Measurements from ENCODE around the gene MIEN1. TPM values are rescaled to one million over a fixed set of nuclear protein-coding genes. Genes with fewer than 3 reads are reported as not detected.
A peak's percentile ranks its signal among the peaks of the same experiment; 100 is the strongest.

The MIEN1 gene
- total RNA-seq, 2 donors from 2014 or later, result 46.5 to 119 TPM

- DNase-seq (ENCODE audit: low spot score), result no peak
- TF ChIP-seq POLR2AphosphoS5 (IDR thresholded peaks at IDR 0.05) (no peak), CTCF (IDR thresholded peaks at IDR 0.05) (no peak), POLR2A (IDR thresholded peaks at IDR 0.05) (no peak)
- no peaks in the 10 kb centered on the region for H3K9me3 ChIP-seq
- intact Hi-C loops (cut with DNase I), result no loop called here
- H3K27me3 ChIP-seq (replicated peaks; ENCODE audit: insufficient read depth), result no peaks in the 10 kb centered on the region
- H3K4me1 ChIP-seq (replicated peaks), result no peaks in the 10 kb centered on the region
- 88% methylated on average over 4 of the region's 4 CpGs for WGBS
- H3K36me3 ChIP-seq, result no peaks in the 10 kb centered on the region
- H3K27ac ChIP-seq, result no peak overlapping the region
- no peak overlapping the region for H3K4me3 ChIP-seq
These were observed 43.7 kb upstream of the MIEN1 start for GRCh38 chr17:39774047-39774446.

- Histone ChIP-seq H3K27ac (no peak overlapping the region), H3K4me1 (replicated peaks) (no peaks in the 10 kb centered on the region), H3K27me3 (replicated peaks; ENCODE audit: insufficient read depth) (no peaks in the 10 kb centered on the region), H3K36me3 (no peaks in the 10 kb centered on the region), H3K9me3 (no peaks in the 10 kb centered on the region), H3K4me3 (no peak overlapping the region)
- DNase-seq (ENCODE audit: low spot score), result no peak
- intact Hi-C loops (cut with DNase I), result no loop called here
- TF ChIP-seq POLR2A (IDR thresholded peaks at IDR 0.05) (no peak), CTCF (IDR thresholded peaks at IDR 0.05) (no peak), POLR2AphosphoS5 (IDR thresholded peaks at IDR 0.05) (no peak)
- WGBS, result 77% methylated on average over 7 of the region's 7 CpGs
These were observed 42.9 kb upstream of the MIEN1 start for GRCh38 chr17:39772987-39773934.

- TF ChIP-seq POLR2AphosphoS5 (IDR thresholded peaks at IDR 0.05) (no peak), POLR2A (IDR thresholded peaks at IDR 0.05) (no peak), CTCF (IDR thresholded peaks at IDR 0.05) (no peak)
- H3K4me1 ChIP-seq (replicated peaks), result no peaks in the 10 kb centered on the region
- H3K27me3 ChIP-seq (replicated peaks; ENCODE audit: insufficient read depth), result no peaks in the 10 kb centered on the region
- H3K36me3 ChIP-seq, result no peaks in the 10 kb centered on the region
- no peak overlapping the region for H3K27ac ChIP-seq
- no peak for DNase-seq (ENCODE audit: low spot score)
- H3K9me3 ChIP-seq, result no peaks in the 10 kb centered on the region
- no peak overlapping the region for H3K4me3 ChIP-seq
- intact Hi-C loops (cut with DNase I), result no loop called here
These were observed 42.1 kb upstream of the MIEN1 start for GRCh38 chr17:39772415-39772814.

- intact Hi-C loops (cut with DNase I), result no loop called here
- no peaks in the 10 kb centered on the region for H3K4me1 ChIP-seq (replicated peaks)
- H3K9me3 ChIP-seq, result no peaks in the 10 kb centered on the region
- no peak overlapping the region for H3K4me3 ChIP-seq
- H3K36me3 ChIP-seq, result no peaks in the 10 kb centered on the region
- peak; percentile 62 for DNase-seq (ENCODE audit: low spot score)
- H3K27me3 ChIP-seq (replicated peaks; ENCODE audit: insufficient read depth), result no peaks in the 10 kb centered on the region
- TF ChIP-seq POLR2AphosphoS5 (IDR thresholded peaks at IDR 0.05) (peak; percentile 93), CTCF (IDR thresholded peaks at IDR 0.05) (no peak)
- WGBS, result 24% methylated on average over 8 of the region's 8 CpGs
- H3K27ac ChIP-seq, result no peak overlapping the region
These were observed 39.7 kb upstream of the MIEN1 start for GRCh38 chr17:39769974-39770587.

Data from prostate gland (tissue), 2 donors.